Endometrial microvascular endothelial cells (primary cell): ENCODE measurements around the gene PHF12. TPM values are rescaled to one million over a fixed set of nuclear protein-coding genes. Genes with fewer than 3 reads are reported as not detected.
"Not testable (repeated sequence)": the region's sequence is repeated elsewhere in the genome, so short reads cannot be mapped to it uniquely, and the experiment has no call there.

Experiments
- in situ Hi-C: cut with HindIII; loops from 2 replicates; pipeline ENCODE4 v1.10.0; 2017; ENCODE audit warnings: low sequenced_read_pairs, low pct_unique_long_range_greater_than_20kb; ENCODE audit errors: inconsistent ontology term
- total RNA-seq: library from RNA; depleted of rRNA; stranded (reverse); fragments of >200 nt; gene quantifications from one replicate; pipeline ENCODE4 v1.2.3, GENCODE V29; 2015; ENCODE audit errors: inconsistent ontology term

PHF12 gene
- total RNA-seq, 1 donor from 2014 or later: 14.4 TPM

DNA sequence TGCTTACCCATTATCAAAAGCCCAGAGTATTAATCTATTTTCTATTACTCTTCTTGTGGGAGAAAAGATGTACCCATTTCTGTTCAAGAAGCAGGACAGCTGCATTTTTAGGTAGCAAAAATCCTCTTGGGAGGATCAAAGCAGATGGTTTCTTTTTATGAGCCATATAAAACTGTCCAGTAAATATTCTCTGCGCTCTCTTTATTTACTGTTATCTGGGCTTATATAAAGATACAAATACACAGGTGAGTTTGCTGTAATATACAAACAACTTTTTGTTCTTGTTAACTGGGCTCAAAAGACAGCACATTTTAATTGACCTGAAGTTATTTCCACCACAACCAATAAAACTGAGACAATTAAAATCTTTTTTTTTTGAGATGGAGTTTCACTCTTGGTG, 10.1 kb downstream of the PHF12 start:
- in situ Hi-C loops: no loop called here

- in situ Hi-C loops: no loop called here
These were observed 10.6 kb downstream of the PHF12 start for GRCh38 chr17:28940675-28941074.

DNA sequence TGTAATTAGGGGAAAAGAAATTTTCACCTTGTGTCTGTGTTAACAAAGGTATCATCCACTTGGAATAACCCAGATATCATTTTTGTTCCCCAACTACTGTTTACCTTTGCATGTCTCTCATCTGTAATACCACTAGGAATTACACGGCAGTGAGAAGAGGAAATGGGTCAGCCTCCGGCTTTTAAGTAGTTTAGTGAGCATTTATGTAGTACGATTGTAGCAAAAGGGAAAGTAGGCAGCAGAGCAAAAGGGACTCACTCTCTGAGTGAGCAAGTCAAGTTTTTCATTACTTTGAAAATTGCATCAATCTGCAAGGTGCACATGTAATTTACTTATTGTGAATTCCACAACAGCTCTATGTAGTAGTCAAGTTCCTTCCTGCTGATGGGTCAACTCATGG, 11.2 kb downstream of the PHF12 start:
- in situ Hi-C loops: no loop called here

- in situ Hi-C loops: no loop called here
These were observed 12.8 kb downstream of the PHF12 start for GRCh38 chr17:28938552-28938951.

- in situ Hi-C loops: no loop called here
These were observed 14.1 kb downstream of the PHF12 start for GRCh38 chr17:28937044-28937729.

- in situ Hi-C loops: no loop called here
These were observed 15.4 kb downstream of the PHF12 start for GRCh38 chr17:28935744-28936460.

DNA sequence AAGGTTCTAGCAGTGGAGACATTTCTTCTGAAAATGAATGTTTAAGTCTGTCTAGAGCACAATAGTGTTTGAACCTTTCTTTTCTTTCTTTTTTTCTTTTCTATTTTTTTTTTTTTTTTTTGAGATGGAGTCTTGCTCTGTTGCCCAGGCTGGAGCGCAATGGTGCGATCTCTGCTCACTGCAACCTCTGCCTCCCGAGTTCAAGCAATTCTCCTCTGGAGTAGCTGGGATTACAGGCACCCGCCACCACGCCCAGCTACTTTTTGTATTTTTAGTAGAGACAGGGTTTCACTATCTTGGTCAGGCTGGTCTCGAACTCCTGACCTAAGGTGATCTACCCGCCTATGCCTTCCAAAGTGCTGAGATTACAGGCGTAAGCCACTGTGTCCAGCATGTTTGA, 16.8 kb downstream of the PHF12 start:
- in situ Hi-C loops: not testable (repeated sequence)

DNA sequence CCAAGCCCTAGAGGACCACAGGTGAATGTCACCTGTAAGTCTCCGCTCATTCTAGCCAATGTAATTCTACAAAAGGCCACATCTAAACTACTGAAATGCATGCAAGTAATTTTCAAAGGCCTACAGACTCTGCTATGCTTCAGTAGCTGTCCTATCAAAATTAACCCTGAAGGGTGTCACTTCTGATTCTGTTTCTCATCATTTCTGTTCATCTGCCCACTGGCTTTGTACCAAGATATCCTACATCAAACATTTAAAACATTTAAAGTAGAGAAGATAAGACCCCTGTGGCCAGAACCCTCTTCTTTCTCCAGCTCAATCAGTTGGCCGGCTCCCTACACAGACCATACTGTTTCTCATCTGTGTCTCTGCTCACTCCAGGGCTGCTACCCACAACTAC, 21.5 kb downstream of the PHF12 start:
- in situ Hi-C loops: no loop called here

DNA sequence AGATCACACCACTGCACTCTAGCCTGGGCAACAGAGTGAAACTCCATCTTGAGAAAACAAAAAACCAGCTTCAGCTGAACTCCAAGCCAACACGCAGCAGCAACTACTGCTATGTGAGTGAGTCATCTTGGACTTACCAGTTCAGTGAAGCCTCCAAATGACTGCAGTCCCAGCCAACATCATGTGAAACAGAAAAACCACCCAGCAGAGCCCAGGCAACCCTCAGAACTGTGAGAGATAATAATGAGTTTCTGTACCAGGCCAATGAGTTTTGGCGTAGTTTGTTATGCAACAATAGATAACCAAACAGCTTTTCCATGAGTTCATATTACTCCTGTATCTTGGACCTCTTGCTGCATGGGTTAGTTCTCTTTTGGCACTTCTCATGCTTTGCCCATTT, 23.3 kb downstream of the PHF12 start:
- in situ Hi-C loops: no loop called here

GRCh38 chr17:28926786-28927185, 24.5 kb downstream of the PHF12 start:
- in situ Hi-C loops: no loop called here

DNA sequence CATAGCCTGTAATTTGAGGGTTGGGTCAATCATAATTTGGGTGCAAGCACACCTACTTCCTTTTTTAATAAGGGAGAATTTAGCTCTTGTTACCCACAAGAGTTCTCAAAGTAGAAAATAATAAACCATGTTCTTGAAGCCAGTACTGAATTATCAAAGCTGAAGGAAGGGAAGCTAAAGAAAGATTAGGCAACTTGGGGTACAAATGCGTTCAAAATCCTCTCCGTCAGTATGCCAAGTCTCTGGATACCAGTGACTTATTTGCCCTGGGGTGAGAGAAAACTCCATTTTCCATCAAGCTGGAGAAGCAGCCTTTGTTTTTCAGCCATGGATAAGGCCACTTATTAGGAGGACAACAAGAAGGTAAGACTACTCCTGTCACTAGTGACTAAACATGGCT, 25.0 kb downstream of the PHF12 start:
- in situ Hi-C loops: no loop called here

DNA sequence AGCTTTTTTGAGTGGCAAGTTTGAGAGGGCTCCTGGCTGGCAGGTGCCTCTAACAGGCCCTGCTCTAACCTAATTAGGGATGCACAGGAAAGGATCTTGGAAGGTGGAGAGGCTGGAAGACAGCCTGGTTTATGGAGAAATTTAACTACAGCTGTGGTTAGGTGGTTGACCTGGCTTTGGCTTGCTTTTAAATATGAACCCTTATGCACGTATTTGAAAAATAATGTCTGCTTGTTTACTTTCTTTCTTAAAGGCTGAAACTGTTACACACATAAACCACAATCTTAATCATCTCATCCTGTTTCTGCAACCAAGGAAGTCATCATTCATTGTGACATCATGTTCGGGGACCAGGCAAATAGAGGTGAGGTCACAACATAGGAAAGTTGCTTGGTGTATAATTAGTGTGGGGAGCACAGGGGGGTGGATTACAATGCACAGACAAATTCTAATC, 25.4 kb downstream of the PHF12 start:
- in situ Hi-C loops: no loop called here

DNA sequence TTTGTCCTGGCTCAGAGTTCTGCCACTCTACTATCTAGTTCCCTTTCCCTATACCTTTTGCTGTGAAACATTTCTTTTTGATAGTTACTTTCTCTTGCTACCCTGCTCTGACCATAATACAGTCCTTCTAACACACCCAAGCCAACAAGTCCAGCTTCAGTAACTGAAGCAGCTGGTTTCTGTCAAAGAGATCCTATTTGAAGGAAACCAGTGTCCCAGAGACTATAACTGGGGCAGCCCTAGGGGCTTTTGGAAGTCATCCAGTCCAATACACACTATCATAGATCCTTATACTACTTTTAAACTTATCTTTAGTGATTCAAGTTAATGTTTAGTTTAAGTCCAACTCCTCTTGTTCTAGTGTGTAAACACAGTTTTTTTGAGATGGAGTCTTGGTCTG, 31.1 kb downstream of the PHF12 start:
- in situ Hi-C loops: no loop called here

DNA sequence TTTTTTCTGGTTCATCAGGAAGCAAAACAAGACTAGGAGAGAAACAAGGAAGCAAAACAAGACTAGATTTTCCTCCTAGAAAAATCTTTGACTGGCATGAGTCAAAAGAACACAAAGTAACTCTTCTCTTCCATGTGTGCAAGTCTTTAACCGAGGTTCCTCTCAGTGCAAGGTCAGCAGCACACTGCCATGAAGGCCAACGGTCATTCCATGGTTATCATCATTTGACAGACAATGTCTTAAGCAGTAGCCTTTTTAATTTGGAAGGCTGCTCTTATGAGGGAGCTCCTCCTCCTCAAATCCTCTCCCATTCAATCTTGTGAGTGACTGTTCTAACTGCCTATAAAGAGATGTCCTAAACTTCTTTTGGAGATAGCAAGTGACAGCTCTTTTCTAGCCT, 33.0 kb downstream of the PHF12 start:
- in situ Hi-C loops: no loop called here

GRCh38 chr17:28917465-28917864, 33.9 kb downstream of the PHF12 start:
- in situ Hi-C loops: no loop called here

- in situ Hi-C loops: no loop called here
These were observed 34.3 kb downstream of the PHF12 start for GRCh38 chr17:28917029-28917428.

DNA sequence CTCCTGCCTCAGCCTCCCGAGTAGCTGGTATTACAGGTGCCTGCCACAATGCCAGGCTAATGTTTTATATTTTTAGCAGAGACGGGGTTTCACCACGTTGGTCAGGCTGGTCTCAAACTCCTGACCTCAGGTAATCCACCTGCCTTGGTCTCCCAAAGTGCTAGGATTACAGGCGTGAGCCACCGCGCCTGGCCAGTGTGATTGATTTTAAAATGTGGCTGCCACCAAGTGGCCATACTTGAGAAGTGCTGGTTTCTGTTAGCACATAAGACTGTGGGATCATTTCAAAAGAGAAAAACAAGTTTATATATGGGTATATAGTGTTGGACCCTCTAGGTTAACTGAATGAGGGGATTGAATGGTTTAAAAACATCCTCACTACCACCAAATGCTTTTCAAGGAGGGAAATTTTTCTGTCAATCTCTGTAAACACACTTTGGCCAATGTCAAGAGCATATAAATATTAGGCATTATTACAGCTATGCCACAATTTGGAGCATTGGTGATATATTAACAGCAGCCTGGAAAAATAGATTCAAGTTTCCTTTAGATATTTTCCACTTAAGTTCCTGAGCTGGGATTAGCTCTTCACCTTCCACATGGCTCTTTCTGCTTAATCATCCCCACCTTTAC, 34.9 kb downstream of the PHF12 start:
- in situ Hi-C loops: no loop called here

- in situ Hi-C loops: no loop called here
These were observed 38.4 kb downstream of the PHF12 start for GRCh38 chr17:28912938-28913333.

- in situ Hi-C loops: no loop called here
These were observed 38.9 kb downstream of the PHF12 start for GRCh38 chr17:28912281-28912937.
